ENCODE data around the gene TMIGD1. TPM values are rescaled to one million over a fixed set of nuclear protein-coding genes. Genes with fewer than 3 reads are reported as not detected.

Gene TMIGD1
- total and polyA plus RNA-seq, 2 experiments from 2014 or later: not detected

DNA sequence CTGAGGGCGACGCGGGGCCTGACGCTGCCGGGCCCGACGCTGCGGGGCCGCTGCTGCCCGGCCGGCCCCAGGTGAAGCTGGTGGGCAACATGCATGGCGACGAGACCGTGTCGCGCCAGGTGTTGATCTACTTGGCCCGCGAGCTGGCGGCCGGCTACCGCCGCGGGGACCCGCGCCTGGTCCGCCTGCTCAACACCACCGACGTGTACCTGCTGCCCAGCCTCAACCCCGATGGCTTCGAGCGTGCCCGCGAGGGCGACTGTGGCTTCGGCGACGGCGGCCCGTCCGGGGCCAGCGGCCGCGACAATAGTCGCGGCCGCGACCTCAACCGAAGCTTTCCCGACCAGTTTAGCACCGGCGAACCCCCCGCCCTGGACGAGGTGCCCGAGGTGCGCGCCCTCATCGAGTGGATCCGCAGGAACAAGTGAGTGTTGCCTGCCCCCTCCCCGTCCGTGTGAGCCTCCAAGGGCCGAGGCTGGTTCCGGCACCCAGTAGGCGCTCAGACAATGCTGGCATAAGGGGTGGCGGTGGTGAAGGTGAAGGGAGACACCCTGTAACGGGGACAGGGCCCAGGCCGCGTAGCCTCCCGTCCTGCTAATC, 45.5 kb upstream of the TMIGD1 start:
- no peak for TF ChIP-seq CTCF (IDR thresholded peaks at IDR 0.05; ENCODE audit: low read depth, low read length)
- H3K4me3 ChIP-seq: peak overlapping the region; percentile 93
- no peaks in the 10 kb centered on the region for H3K27me3 ChIP-seq
- H3K27ac ChIP-seq: peak overlapping the region; percentile 80
- H3K4me1 ChIP-seq (ENCODE audit: low read depth): peaks cover 39% of the 10 kb centered on the region
- peak in 1 of 2 donors; percentile 39 for DNase-seq (ENCODE audit: low read depth in 1 of 2, low spot score in 1 of 2)
- no peaks in the 10 kb centered on the region for H3K9me3 ChIP-seq (ENCODE audit: low read depth)
- H3K36me3 ChIP-seq: no peaks in the 10 kb centered on the region

GRCh38 chr17:30378825-30379302, 45.0 kb upstream of the TMIGD1 start, which contains the start of gene CPD:
TSS of gene CPD (plus strand) at chr17:30378927. CDS start at chr17:30378981, 54 bp downstream.
- H3K9me3 ChIP-seq (ENCODE audit: low read depth): no peaks in the 10 kb centered on the region
- DNase-seq (ENCODE audit: low read depth in 1 of 2, low spot score in 1 of 2): peak; percentile 97 to 98
- no peak for TF ChIP-seq CTCF (IDR thresholded peaks at IDR 0.05; ENCODE audit: low read depth, low read length)
- H3K27ac ChIP-seq: peak within 1 kb of the TSS; percentile 80
- peaks cover 39% of the 10 kb centered on the region for H3K4me1 ChIP-seq (ENCODE audit: low read depth)
- H3K27me3 ChIP-seq: no peaks in the 10 kb centered on the region
- H3K36me3 ChIP-seq: no peaks in the 10 kb centered on the region
- peak within 1 kb of the TSS; percentile 93 for H3K4me3 ChIP-seq

GRCh38 chr17:30378241-30378824, 44.5 kb upstream of the TMIGD1 start:
- no peak for TF ChIP-seq CTCF (IDR thresholded peaks at IDR 0.05; ENCODE audit: low read depth, low read length)
- Histone ChIP-seq H3K4me3 (peak overlapping the region; percentile 93), H3K27ac (no peak overlapping the region), H3K36me3 (no peaks in the 10 kb centered on the region), H3K9me3 (ENCODE audit: low read depth) (no peaks in the 10 kb centered on the region), H3K27me3 (no peaks in the 10 kb centered on the region), H3K4me1 (ENCODE audit: low read depth) (peaks cover 39% of the 10 kb centered on the region)
- peak; percentile 24 to 39 for DNase-seq (ENCODE audit: low read depth in 1 of 2, low spot score in 1 of 2)

DNA sequence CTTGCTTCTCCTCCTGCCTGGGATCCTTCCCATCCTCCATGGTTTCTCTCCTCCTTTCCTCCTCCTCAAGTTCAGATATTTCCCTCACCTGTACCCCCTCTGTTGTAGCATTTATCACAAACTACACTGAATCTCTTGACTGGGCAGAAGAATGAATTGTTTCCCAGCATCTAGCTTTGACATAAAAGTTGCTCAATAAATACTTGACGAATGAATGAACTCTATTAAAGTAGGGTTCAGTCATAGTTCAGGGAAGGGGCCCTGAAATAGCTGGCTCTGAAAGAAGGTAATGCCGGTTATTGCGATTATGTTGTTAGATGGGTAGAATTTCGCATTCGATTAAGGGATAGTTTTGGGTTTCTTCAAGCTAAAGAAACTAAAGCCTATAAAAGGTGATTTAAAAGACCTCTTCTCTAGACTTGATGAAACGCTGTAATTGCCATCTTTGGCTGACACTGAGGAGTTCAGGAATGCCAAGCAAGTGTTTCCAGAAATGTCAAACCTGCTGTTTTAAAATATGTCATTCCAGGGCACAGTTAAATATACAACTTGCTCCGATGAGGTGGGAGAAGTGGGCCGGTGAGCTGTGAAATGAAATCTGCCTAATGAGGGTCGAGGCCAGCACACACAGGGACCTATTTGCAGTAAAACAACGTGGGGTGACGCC, 43.9 kb upstream of the TMIGD1 start:
- no peaks in the 10 kb centered on the region for H3K27me3 ChIP-seq
- H3K27ac ChIP-seq: no peak overlapping the region
- H3K4me1 ChIP-seq (ENCODE audit: low read depth): peaks cover 36% of the 10 kb centered on the region
- H3K36me3 ChIP-seq: no peaks in the 10 kb centered on the region
- DNase-seq (ENCODE audit: low read depth in 1 of 2, low spot score in 1 of 2): peak in 1 of 2 donors; percentile 37
- H3K9me3 ChIP-seq (ENCODE audit: low read depth): no peaks in the 10 kb centered on the region
- peak overlapping the region; percentile 93 for H3K4me3 ChIP-seq
- no peak for TF ChIP-seq CTCF (IDR thresholded peaks at IDR 0.05; ENCODE audit: low read depth, low read length)

DNA sequence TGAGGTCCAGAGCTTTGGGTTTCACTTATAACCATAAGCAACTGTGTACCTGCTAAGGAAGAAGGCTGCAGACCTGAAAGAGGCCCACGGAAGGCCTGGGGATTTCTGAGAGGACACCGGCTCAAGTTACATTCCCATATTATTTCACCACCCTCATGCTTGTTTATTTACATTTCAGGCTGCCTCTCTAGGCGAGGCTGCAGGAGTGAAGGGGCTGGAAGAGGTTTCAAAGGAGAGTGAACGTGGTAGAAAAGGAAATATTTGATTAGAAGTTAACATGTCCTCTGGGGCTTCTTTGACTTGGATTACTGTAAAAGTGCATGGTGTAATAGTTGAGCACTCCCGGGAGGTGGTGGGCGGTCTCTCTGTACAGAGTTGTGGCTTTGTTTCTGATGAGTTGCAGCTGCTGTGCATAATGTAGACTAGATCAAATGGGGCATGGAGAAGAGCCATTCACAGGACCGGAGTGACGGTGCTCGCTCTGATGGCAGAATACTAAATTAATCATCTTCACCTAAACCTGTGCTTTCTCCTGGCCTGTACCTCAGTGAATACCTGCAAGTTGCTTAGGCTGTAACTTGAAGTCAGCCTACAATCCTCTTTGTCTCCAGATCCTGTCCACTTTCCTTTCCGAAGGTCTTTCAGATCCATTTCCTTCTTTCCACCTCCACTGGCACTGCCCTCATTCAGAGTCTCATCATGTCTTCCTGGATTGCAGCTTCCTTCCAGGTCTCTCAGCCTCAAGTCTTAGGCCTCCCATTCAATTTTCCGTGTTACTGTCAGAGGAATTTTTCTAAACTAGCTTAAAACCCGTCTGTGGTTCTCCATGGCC, 43.0 kb upstream of the TMIGD1 start:
- no peak for TF ChIP-seq CTCF (IDR thresholded peaks at IDR 0.05; ENCODE audit: low read depth, low read length)
- peak overlapping the region; percentile 36 for H3K27ac ChIP-seq
- no peaks in the 10 kb centered on the region for H3K9me3 ChIP-seq (ENCODE audit: low read depth)
- H3K4me1 ChIP-seq (ENCODE audit: low read depth): peaks cover 27% of the 10 kb centered on the region
- peak; percentile 34 to 97 for DNase-seq (ENCODE audit: low read depth in 1 of 2, low spot score in 1 of 2)
- H3K27me3 ChIP-seq: no peaks in the 10 kb centered on the region
- H3K36me3 ChIP-seq: no peaks in the 10 kb centered on the region
- no peak overlapping the region for H3K4me3 ChIP-seq

All from cardiac muscle cell (in vitro differentiated cells and primary cell).